Measurements from ENCODE around the gene SEC31A.

SEC31A gene

DNA sequence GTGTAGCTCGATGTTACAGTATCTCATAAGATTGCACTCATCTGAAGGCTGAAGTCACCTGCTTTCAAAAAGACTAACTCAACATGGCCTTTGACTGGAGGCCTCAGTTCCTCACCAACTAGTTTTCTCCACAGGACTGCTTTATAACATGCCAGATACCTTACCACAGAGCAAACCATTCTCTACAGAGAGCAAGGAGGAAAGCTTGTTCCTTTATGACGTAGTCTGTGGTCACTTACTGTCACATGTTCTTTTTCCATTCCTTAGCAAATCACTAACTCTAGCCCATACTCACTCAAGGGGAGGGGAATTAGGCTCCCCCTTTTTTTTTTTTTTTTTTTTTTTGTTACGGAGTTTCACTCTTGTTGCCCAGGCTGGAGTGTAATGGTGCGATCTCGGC lies 12.8 kb upstream of the SEC31A start:
- Histone ChIP-seq H3K9me3 (no peaks in the 10 kb centered on the region), H3K27me3 (ENCODE audit: low read depth) (no peaks in the 10 kb centered on the region), H3K4me1 (peaks cover 20% of the 10 kb centered on the region), H3K36me3 (replicated peaks) (peaks cover 18% of the 10 kb centered on the region), H3K4me3 (no peak overlapping the region)
- DNase-seq (ENCODE audit: low spot score in 2 of 2), result no peak
- in situ Hi-C loops (cut with MboI; ENCODE audit: low sequenced_read_pairs), result no loop called here

DNA sequence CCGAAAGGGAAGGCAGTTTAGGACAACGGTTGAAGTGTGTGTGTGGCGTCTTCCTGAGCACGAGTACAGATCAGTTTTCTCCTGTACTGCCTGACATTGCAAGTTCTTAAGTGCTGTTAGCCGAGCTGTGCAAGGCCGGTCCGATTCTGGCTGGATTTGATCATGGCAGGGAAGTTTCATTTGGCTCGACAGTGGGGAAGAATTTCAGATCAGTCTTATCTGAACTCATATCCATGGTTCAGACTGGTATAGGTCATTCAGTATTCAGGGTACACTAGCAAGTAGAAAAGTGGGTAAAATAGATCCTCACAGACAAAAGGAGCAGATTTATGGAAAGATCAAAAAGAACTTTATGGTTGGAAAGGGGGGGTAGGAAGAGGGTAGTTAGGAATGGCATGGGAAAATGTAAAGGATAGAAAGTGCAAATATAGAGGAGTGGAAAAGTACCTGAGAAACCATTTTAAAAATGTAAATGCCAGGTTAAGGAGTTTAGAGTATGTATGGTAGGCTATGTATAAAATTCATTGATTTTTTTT lies 10.3 kb upstream of the SEC31A start:
- peaks cover 23% of the 10 kb centered on the region for H3K4me1 ChIP-seq

DNA sequence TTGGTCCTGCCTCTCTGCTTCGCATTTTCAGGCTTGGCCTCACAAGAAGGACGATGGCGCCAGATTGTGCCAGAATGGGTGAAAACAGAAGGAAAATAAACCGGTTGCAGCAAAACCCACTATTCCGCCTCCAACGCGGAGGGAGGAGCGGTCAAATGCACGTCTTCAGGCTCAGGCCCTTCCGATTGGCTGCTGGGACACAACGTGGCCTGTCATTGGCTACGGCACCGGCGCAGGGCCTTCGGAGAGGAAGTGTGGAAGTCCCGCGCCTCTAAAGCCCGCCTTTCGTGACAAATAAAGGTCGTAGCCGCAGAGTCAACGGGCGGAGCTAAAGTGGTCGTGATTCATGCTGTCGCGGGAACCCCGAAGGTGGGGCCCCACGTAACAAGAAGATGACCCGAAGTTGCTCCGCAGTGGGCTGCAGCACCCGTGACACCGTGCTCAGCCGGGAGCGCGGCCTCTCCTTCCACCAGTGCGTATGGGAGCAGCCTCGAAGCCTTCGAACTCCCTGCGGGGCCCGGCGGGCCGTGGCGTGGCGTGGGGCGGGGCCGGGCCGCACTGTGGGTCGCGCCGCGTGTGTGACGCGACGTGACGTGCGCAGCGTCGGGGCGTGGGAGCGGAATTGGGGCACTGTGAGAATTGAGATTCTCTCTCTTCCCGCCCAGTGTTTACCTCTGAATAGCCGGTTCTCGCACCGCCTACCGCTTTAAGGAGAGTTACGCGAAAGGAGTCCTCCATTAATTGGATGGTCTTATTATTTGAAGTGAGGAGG lies 9.6 kb upstream of the SEC31A start, which contains the start of gene THAP9:
THAP9 (plus strand) TSS at position 325 of the 772 bp plus-strand sequence; CDS start at position 393, 68 bp downstream.
- in situ Hi-C loops (cut with MboI; ENCODE audit: low sequenced_read_pairs), result no loop called here

More for the DNA sequence above, 10.3 kb upstream of the SEC31A start:
- in situ Hi-C loops (cut with MboI; ENCODE audit: low sequenced_read_pairs), result no loop called here
- peaks cover 22% of the 10 kb centered on the region for H3K36me3 ChIP-seq (replicated peaks)
- DNase-seq (ENCODE audit: low spot score in 2 of 2), result no peak
- H3K4me3 ChIP-seq, result peak overlapping the region; percentile 65
- no peaks in the 10 kb centered on the region for H3K9me3 ChIP-seq
- H3K27me3 ChIP-seq (ENCODE audit: low read depth), result no peaks in the 10 kb centered on the region

DNA sequence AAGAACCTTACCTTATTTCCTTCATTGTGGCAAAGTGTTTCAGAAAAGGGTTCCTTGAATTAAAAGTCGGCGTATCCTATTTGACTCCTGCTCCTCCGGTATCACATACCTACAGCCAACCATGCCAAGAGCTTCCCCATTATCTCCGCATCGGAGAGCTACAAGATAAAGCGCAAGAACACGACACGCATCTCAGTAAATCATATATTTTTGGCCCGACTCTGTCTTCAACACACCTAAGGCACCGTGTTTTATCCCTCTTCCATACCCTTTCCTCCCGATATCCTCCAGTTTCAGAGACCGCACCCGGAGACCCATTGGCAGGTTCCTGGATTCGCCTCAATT lies 9.1 kb upstream of the SEC31A start:
- H3K27me3 ChIP-seq (ENCODE audit: low read depth), result no peaks in the 10 kb centered on the region
- no peak for DNase-seq (ENCODE audit: low spot score in 2 of 2)
- in situ Hi-C loops (cut with MboI; ENCODE audit: low sequenced_read_pairs), result no loop called here

More for the DNA sequence above, 9.6 kb upstream of the SEC31A start, which contains the start of gene THAP9:
- peaks cover 23% of the 10 kb centered on the region for H3K4me1 ChIP-seq
- H3K4me3 ChIP-seq, result peak within 1 kb of the TSS; percentile 65
- DNase-seq (ENCODE audit: low spot score in 2 of 2), result peak; percentile 98
- no peaks in the 10 kb centered on the region for H3K9me3 ChIP-seq
- H3K27me3 ChIP-seq (ENCODE audit: low read depth), result no peaks in the 10 kb centered on the region
- H3K36me3 ChIP-seq (replicated peaks), result peaks cover 27% of the 10 kb centered on the region

DNA sequence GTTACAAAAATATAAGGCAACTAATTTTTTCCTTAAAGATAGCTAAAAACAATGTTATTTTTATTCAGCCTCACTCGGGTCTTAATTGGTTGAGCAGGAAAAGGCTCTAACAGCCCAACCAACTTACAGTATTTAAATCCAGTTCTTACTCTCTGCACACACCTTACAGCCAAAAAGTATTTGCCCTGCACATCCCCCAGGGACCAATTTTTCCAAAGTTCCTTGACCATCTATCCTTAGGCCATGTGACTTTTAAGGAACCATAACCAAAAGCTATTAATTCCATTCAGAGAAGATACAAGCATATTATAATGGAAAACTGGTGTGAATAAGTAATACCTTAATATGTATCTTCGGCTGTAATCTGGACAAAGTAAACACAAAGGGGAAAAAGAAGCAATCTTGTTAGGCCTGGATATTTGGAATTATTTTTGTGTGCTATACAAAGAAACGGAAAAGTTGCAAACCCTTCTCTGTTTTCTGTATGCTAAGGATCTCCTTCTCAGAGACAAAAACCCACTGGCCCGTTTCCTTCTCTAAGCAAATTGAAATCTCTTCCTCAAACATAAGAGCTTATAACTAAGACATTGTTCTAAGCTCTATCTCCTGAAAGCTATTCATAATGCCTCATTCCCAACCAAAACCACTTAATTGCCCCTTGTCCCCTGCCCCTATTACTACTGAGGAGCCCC lies 8.6 kb upstream of the SEC31A start:
- DNase-seq (ENCODE audit: low spot score in 2 of 2), result peak; percentile 37 to 45
- Histone ChIP-seq H3K4me3 (peak overlapping the region; percentile 65), H3K36me3 (replicated peaks) (peaks cover 38% of the 10 kb centered on the region), H3K9me3 (no peaks in the 10 kb centered on the region), H3K4me1 (peaks cover 13% of the 10 kb centered on the region), H3K27me3 (ENCODE audit: low read depth) (no peaks in the 10 kb centered on the region)
- in situ Hi-C loops (cut with MboI; ENCODE audit: low sequenced_read_pairs), result loop anchor here (10.0 kb wide), 1 partner anchor 115 kb away; the partner anchor contains the start of gene LIN54

More for the DNA sequence above, 9.1 kb upstream of the SEC31A start:
- peaks cover 18% of the 10 kb centered on the region for H3K4me1 ChIP-seq
- H3K36me3 ChIP-seq (replicated peaks), result peaks cover 33% of the 10 kb centered on the region
- no peaks in the 10 kb centered on the region for H3K9me3 ChIP-seq
- peak overlapping the region; percentile 65 for H3K4me3 ChIP-seq

DNA sequence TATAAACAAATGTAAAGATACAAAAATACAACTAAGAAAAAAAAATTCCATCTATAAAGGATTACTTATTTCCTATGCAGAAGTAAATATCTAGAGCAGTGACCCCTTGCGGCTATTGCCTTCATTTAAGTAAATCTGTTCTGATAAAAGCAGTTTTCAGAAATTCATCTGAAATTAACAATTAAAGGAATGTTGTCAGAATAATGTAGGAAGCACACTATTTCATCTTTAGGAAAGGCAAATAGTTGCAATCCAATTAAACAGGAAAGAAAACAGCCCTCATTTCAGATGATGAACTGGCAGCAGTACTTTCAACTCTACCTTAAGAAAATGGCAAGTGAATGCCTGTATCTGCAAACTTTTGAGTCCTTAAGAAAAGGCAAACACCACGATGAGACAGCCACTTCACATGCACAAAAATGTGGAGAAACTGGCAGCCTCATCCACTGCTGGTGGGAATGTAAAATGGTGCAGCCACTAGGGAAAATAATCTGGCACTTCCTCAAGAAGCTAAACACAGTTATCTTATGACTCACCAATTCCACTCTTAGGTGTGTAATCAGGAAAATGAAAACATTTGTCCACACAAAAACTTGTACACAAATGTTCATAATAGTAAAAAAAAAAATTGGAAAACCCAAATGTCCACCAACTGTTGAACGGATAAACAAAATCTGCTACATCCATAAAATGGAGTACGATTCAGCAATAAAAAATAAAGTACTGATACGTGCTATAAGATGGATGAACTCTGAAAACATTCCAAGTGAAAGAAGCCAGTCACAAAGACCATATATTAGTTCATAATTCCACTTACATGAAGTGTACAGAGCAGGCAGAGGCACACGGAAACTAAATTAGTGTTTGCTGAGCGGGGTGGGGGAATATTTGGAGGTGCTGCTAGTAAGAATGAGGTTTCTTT lies 7.6 kb upstream of the SEC31A start:
- H3K27me3 ChIP-seq (ENCODE audit: low read depth), result no peaks in the 10 kb centered on the region
- H3K4me1 ChIP-seq, result peaks cover 10% of the 10 kb centered on the region; the same call in 1 of the 2 replicates
- H3K9me3 ChIP-seq, result no peaks in the 10 kb centered on the region
- no peak for DNase-seq (ENCODE audit: low spot score in 2 of 2)
- H3K4me3 ChIP-seq, result peak overlapping the region; percentile 65
- H3K36me3 ChIP-seq (replicated peaks), result peaks cover 47% of the 10 kb centered on the region
- in situ Hi-C loops (cut with MboI; ENCODE audit: low sequenced_read_pairs), result loop anchor here (10.0 kb wide), 1 partner anchor 116 kb away; the partner anchor contains the start of gene LIN54

DNA sequence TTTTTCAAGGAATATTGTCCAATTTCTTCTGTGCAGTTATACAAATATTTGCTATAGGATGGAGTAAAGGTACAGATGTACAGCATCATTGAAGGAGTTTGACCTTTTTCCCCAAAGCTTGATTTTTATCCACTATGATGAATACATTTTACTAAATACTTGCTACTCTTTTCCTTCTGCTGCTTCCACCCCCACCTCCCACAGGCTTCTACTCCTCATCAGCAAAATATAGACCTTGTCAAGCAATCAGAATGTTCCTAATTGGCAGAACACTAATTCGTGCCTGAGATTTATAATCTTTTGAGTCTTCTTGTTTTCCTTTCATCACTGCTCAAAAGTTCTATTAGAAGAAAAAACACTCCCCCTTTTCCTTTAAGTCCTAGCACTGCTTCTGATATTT lies 5.8 kb upstream of the SEC31A start:
- Histone ChIP-seq H3K4me3 (no peak overlapping the region), H3K9me3 (no peaks in the 10 kb centered on the region), H3K4me1 (peaks cover 14% of the 10 kb centered on the region), H3K27me3 (ENCODE audit: low read depth) (no peaks in the 10 kb centered on the region), H3K36me3 (replicated peaks) (peaks cover 56% of the 10 kb centered on the region)
- in situ Hi-C loops (cut with MboI; ENCODE audit: low sequenced_read_pairs), result loop anchor here (10.0 kb wide), 1 partner anchor 118 kb away; the partner anchor contains the start of gene LIN54
- DNase-seq (ENCODE audit: low spot score in 2 of 2), result no peak

DNA sequence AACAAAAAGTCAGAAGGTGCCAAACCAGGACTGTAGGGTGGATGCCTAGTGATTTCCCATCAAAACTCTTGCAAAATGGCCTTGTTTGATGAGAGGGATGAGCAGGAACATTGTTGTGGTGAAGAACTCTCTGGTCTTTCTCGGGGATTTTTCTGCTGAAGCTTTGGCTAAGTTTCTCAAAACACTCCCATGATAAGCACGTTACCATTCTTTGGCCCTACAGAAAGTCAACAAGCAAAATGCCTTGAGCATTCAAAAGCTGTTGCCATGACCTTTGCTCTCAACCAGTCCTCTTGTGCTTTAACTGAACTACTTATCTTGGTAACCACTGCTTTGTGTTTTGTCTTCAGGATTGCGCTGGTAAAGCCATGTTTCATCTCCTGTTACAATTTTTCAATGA lies 3.0 kb upstream of the SEC31A start:
- in situ Hi-C loops (cut with MboI; ENCODE audit: low sequenced_read_pairs), result loop anchor here (10.0 kb wide), 1 partner anchor 121 kb away; the partner anchor contains the start of gene LIN54
- H3K27me3 ChIP-seq (ENCODE audit: low read depth), result no peaks in the 10 kb centered on the region
- H3K4me1 ChIP-seq, result peaks cover 13% of the 10 kb centered on the region
- H3K4me3 ChIP-seq, result no peak overlapping the region
- H3K9me3 ChIP-seq, result no peaks in the 10 kb centered on the region
- H3K36me3 ChIP-seq (replicated peaks), result peaks cover 62% of the 10 kb centered on the region
- no peak for DNase-seq (ENCODE audit: low spot score in 2 of 2)

DNA sequence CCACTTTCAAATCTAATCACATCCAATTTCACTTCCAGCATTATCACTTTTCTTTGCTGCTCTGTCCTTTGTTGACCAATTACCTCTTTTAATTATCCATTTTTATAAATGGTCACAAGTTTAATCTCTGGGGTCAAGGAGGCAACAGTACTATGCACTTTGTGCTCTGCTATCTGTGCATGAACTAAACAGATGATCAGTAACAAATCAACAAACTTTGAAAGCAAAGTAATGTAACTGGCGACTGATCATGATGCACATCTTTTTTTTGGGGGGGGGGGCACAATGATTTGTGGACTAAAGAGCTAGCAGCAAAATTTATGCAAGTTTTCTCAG lies 1.5 kb upstream of the SEC31A start:
- peaks cover 17% of the 10 kb centered on the region for H3K4me1 ChIP-seq
- DNase-seq (ENCODE audit: low spot score in 2 of 2), result no peak
- in situ Hi-C loops (cut with MboI; ENCODE audit: low sequenced_read_pairs), result loop anchor here (10.0 kb wide), 1 partner anchor 122 kb away; the partner anchor contains the start of gene LIN54
- no peaks in the 10 kb centered on the region for H3K27me3 ChIP-seq (ENCODE audit: low read depth)
- H3K36me3 ChIP-seq (replicated peaks), result peaks cover 56% of the 10 kb centered on the region
- H3K4me3 ChIP-seq, result no peak overlapping the region
- H3K9me3 ChIP-seq, result no peaks in the 10 kb centered on the region

DNA sequence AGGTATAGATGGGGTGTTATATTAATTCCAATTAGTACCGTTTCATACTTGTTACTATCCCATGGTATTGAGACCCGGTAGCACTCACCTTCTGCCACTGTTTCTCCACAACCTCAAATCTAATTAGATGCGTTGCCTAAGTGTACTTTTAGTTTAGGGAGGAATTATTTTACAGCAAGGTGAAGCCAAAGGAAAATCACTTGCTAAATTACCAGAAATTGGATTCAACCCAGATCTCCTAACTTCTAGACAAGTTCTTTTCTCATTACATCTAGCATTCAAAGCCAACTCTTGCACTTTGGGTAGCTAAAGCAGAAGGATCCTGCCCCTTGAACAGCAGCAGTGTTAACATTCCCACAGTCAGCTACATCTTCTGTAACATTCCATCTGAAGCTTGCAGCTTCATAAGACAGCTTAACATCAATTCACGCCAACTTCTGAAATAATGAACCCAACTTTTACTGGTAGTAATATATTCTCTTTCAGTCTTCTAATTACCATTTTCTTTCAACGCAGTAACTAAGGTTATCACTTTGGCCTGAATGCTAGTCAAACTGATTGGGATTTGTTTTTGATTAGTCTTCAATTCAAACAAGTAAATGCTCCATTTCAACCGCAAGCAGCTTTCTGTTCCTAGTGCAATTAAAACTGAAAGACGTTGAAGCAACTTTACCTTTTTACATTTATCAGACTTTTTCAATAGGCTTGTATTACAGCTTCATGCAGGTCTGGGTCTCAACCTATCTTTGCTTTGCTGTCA lies 934 bp upstream of the SEC31A start:
- no peak for DNase-seq (ENCODE audit: low spot score in 2 of 2)
- Histone ChIP-seq H3K9me3 (no peaks in the 10 kb centered on the region), H3K36me3 (replicated peaks) (peaks cover 51% of the 10 kb centered on the region), H3K27me3 (ENCODE audit: low read depth) (no peaks in the 10 kb centered on the region), H3K4me1 (peaks cover 22% of the 10 kb centered on the region), H3K4me3 (peak overlapping the region; percentile 99)
- in situ Hi-C loops (cut with MboI; ENCODE audit: low sequenced_read_pairs), result loop anchor here (10.0 kb wide), 1 partner anchor 123 kb away; the partner anchor contains the start of gene LIN54

DNA sequence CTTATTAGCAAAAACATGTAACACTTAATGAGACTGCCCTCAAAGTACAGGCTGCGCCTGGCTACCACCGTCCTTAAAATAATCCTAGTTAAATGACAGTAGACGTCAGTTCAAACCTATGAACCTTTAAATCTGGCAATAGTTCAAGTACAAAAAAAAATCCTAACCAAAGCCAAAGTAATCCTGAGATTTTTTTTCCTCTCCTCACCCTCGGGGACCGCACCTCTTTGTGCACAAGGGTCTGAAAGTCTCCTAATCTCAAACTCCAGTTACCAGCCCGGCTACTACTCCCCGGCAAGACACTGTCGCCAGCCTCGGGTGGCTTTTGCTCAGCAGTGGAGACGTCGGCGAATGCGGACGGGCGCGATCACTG lies 439 bp downstream of the SEC31A start:
- in situ Hi-C loops (cut with MboI; ENCODE audit: low sequenced_read_pairs), result loop anchor here (10.0 kb wide), 1 partner anchor 124 kb away; the partner anchor contains the start of gene LIN54

DNA sequence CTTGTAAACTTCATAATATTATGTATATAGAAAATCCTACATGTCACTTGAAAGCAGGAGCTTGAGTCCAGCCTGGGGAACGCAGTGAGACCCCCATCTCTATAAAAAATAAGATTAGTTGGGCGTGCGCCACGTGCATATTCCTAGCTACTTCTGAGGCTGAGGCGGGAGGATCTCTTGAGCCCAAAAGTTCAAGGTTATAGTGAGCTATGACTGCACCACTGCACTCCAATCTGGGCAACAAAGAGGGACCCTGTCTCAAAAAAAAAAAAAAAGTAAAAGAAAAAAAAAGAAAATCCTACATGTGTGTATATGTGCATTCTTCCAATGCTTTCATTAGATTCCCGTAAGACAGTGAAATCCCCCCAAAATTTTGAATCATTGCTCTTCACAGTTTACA lies 1.7 kb downstream of the SEC31A start:
- Histone ChIP-seq H3K4me3 (peak overlapping the region; percentile 99), H3K36me3 (replicated peaks) (peaks cover 25% of the 10 kb centered on the region), H3K4me1 (peaks cover 31% of the 10 kb centered on the region), H3K9me3 (no peaks in the 10 kb centered on the region), H3K27me3 (ENCODE audit: low read depth) (no peaks in the 10 kb centered on the region)
- in situ Hi-C loops (cut with MboI; ENCODE audit: low sequenced_read_pairs), result no loop called here
- peak in 1 of 2 experiments; percentile 44 for DNase-seq (ENCODE audit: low spot score in 2 of 2)

More for the DNA sequence above, 439 bp downstream of the SEC31A start:
- peak in 1 of 2 experiments; percentile 34 for DNase-seq (ENCODE audit: low spot score in 2 of 2)
- Histone ChIP-seq H3K27me3 (ENCODE audit: low read depth) (no peaks in the 10 kb centered on the region), H3K4me3 (peak overlapping the region; percentile 99), H3K4me1 (peaks cover 31% of the 10 kb centered on the region), H3K9me3 (no peaks in the 10 kb centered on the region), H3K36me3 (replicated peaks) (peaks cover 37% of the 10 kb centered on the region)

All from HAP-1 (cell line).